ENCODE measurements around the gene ZNF444.

DNA sequence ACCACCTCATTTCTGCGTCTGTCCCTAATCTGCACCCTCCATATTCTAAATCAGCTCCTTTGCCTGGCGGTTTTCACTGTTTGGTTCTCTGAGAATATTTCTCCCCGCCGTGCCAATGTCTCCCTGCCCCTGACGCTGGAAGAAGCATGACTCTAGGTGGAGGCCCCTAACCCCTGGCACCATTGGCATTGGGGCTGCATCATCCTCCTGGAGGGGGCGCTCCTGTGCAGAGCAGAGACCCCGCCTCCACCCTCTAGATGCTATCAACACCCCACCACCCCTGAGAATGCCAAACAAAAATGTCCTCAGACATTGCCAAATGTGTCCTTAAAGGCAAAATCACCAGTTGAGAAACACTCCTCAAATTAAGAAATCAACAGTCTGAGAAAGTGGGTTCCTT, 50.0 kb downstream of the ZNF444 start:
- TF ChIP-seq, protein P1, sequence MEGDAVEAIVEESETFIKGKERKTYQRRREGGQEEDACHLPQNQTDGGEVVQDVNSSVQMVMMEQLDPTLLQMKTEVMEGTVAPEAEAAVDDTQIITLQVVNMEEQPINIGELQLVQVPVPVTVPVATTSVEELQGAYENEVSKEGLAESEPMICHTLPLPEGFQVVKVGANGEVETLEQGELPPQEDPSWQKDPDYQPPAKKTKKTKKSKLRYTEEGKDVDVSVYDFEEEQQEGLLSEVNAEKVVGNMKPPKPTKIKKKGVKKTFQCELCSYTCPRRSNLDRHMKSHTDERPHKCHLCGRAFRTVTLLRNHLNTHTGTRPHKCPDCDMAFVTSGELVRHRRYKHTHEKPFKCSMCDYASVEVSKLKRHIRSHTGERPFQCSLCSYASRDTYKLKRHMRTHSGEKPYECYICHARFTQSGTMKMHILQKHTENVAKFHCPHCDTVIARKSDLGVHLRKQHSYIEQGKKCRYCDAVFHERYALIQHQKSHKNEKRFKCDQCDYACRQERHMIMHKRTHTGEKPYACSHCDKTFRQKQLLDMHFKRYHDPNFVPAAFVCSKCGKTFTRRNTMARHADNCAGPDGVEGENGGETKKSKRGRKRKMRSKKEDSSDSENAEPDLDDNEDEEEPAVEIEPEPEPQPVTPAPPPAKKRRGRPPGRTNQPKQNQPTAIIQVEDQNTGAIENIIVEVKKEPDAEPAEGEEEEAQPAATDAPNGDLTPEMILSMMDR (IDR thresholded peaks at IDR 0.05), result no peak
- no peak for TF ChIP-seq POLR2A (IDR thresholded peaks at IDR 0.05)
